Esophagus squamous epithelium (tissue), 5 donors: ENCODE data around the gene TBC1D2B. TPM values are rescaled to one million over a fixed set of nuclear protein-coding genes. Genes with fewer than 3 reads are reported as not detected.
A peak's percentile ranks its signal among the peaks of the same experiment; 100 is the strongest.

Experiments
- DNase-seq: peaks from one replicate; lab custom pipeline; 2025; lab: John Stamatoyannopoulos, UW
- H3K27ac ChIP-seq, 4 donors: fragments of 200-600 bp; sonication (generic); one replicate each; pipeline ENCODE4 v1.5.1; 2016 to 2019; ENCODE audit warnings: mild to moderate bottlenecking in 1 of 4
- H3K27me3 ChIP-seq, 4 donors: fragments of 200-600 bp; sonication (generic); 1 replicate in 3 of 4; 2 replicates in 1 of 4; pipeline versions ENCODE4 v1.5.1 to v1.6.0; 2017 to 2021; ENCODE audit warnings: antibody characterized with exemption in 1 of 4
- H3K36me3 ChIP-seq, 3 donors: fragments of 200-600 bp; sonication (generic); one replicate each; pipeline ENCODE4 v1.5.1; 2016 to 2019
- H3K4me1 ChIP-seq, 3 donors: fragments of 200-600 bp; sonication (generic); one replicate each; pipeline ENCODE4 v1.5.1; 2017 to 2019
- H3K4me3 ChIP-seq, 4 donors: fragments of 200-600 bp; sonication (generic); 1 replicate in 3 of 4; 2 replicates in 1 of 4; pipeline ENCODE4 v1.5.1; 2016 to 2019; ENCODE audit warnings: mild to moderate bottlenecking in 2 of 4, moderate library complexity in 1 of 4
- H3K9me3 ChIP-seq, 3 donors: fragments of 200-600 bp; sonication (generic); one replicate each; pipeline ENCODE4 v1.5.1; 2016 to 2019
- POLR2A ChIP-seq, 4 donors: fragments of 450-650 bp; IDR thresholded peaks; one replicate each; pipeline ENCODE4 v1.6.1; 2017; ENCODE audit warnings: antibody characterized with exemption in 4 of 4, mild to moderate bottlenecking in 4 of 4, moderate library complexity in 3 of 4
- WGBS, 2 donors: methylation state at CpG; one replicate each; pipeline ENCODE4 v1.1.5; 2018; 5-methylcytosine and 5-hydroxymethylcytosine counted together
- intact Hi-C: fragments of 100-400 bp; cut with DNase I; formaldehyde crosslinking; loops from one replicate; pipeline ENCODE4 v1.15.0; 2022
- total RNA-seq, 4 donors: library from RNA; depleted of rRNA; stranded (reverse); fragments of >200 nt; gene quantifications; one replicate each; pipeline ENCODE4 v1.1.0, GENCODE V29; 2016
- TF ChIP-seq, protein P1 (sequence below), 6 experiments: fragments of 450-650 bp in 4 of 6; fragments of 200-600 bp in 2 of 6; sonication (generic) in 2 of 6; IDR thresholded peaks; one replicate each; pipeline ENCODE4 v1.5.1; 2016 to 2019; ENCODE audit warnings: antibody characterized with exemption in 6 of 6, mild to moderate bottlenecking in 4 of 6, moderate library complexity in 4 of 6
- donor health status: DM: yes; HTN: yes; CAD: no.

TBC1D2B gene
- total RNA-seq, 4 donors from 2014 or later, result 13.0 to 30.7 (median 17.8) TPM

DNA sequence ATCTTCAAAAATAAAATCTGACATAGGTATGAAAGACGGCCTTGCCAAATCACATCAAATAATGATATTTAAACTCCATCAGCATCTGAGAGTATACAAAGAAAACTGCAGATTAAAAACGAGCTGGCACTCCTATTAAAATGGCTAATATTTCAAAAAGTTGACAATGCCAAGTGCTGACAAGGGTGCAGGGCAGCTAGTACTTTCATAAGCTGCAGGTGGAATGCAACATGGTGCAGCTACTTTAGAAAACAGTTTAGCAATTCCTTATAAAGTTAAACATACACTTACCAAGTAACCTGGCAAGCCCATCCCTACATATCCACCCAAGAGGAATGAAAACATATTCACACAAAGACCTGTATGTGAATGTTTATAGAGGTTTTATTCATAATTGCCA is 23.0 kb downstream of the TBC1D2B start:
- 64 to 68% methylated on average over 2 of the region's 2 CpGs for WGBS, 2 donors
- peaks cover 43 to 100% (median 76%) of the 10 kb centered on the region in 3 donors for H3K4me1 ChIP-seq
- intact Hi-C loops, result no loop called here
- peak overlapping the region in 1 of 4 donors; percentile 79 for H3K27ac ChIP-seq
- TF ChIP-seq POLR2A (IDR thresholded peaks at IDR 0.05), result no peak
- TF ChIP-seq, protein P1, sequence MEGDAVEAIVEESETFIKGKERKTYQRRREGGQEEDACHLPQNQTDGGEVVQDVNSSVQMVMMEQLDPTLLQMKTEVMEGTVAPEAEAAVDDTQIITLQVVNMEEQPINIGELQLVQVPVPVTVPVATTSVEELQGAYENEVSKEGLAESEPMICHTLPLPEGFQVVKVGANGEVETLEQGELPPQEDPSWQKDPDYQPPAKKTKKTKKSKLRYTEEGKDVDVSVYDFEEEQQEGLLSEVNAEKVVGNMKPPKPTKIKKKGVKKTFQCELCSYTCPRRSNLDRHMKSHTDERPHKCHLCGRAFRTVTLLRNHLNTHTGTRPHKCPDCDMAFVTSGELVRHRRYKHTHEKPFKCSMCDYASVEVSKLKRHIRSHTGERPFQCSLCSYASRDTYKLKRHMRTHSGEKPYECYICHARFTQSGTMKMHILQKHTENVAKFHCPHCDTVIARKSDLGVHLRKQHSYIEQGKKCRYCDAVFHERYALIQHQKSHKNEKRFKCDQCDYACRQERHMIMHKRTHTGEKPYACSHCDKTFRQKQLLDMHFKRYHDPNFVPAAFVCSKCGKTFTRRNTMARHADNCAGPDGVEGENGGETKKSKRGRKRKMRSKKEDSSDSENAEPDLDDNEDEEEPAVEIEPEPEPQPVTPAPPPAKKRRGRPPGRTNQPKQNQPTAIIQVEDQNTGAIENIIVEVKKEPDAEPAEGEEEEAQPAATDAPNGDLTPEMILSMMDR (IDR thresholded peaks at IDR 0.05), result no peak
- peaks cover 0 to 20% (median 3%) of the 10 kb centered on the region in 3 donors for H3K36me3 ChIP-seq
- H3K27me3 ChIP-seq, result no peaks in the 10 kb centered on the region
- no peak for DNase-seq
- H3K9me3 ChIP-seq, result no peaks in the 10 kb centered on the region
- H3K4me3 ChIP-seq, result no peak overlapping the region

DNA sequence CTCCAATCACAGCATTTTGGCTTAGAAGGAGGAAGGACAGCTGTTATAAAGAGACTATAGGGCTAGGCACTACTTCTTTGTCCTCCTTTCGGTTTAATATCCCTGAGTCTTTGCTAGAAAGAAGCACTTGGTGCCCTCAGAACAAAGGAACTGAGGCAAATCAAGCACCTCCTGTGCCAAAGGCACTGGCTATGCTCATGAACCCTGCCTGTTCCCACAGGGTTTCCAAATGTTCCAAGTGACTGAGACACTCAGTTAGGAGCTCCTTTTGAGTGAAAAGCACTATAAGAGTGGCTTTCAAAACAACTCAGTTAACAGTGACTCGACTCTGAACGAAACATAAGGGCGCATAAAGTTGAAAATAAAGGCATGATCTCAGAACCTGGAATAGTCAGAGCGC is 25.0 kb downstream of the TBC1D2B start:
- 80 to 88% methylated on average over 5 of the region's 5 CpGs for WGBS, 2 donors
- Histone ChIP-seq H3K27me3 (no peaks in the 10 kb centered on the region), H3K4me1 (peaks cover 32 to 100% (median 77%) of the 10 kb centered on the region in 3 donors), H3K36me3 (peaks cover 0 to 20% (median 3%) of the 10 kb centered on the region in 3 donors), H3K9me3 (no peaks in the 10 kb centered on the region), H3K27ac (peak overlapping the region in 3 of 4 donors; percentile 22 to 58 (median 25)), H3K4me3 (no peak overlapping the region)
- no peak for DNase-seq
- intact Hi-C loops, result no loop called here
- TF ChIP-seq POLR2A (IDR thresholded peaks at IDR 0.05), result no peak
- TF ChIP-seq, protein P1 (IDR thresholded peaks at IDR 0.05), result no peak

DNA sequence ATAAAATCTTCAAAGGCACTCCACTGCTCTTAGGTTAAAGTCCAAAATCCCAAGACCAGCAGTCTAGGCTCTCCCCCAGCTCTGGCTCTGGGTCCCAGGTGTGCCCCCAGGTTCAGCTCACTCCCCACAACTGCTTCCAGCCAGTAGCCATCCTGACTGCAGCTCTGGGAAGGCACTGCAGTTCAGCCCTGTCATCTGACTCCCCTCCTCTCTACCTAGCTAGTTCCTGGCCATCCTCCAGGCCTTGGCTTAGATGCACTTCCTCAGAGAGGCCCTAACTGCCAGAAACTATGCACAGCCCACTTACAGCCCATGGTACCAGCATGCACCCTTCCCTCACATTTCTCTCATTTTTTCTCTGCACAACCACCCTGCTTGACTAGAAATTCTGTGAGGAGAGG is 25.5 kb downstream of the TBC1D2B start:
- Histone ChIP-seq H3K4me3 (no peak overlapping the region), H3K27me3 (no peaks in the 10 kb centered on the region), H3K9me3 (no peaks in the 10 kb centered on the region), H3K36me3 (peaks cover 0 to 20% (median 3%) of the 10 kb centered on the region in 3 donors), H3K27ac (peak overlapping the region in 3 of 4 donors; percentile 22 to 58 (median 25)), H3K4me1 (peaks cover 34 to 100% (median 77%) of the 10 kb centered on the region in 3 donors)
- TF ChIP-seq, protein P1 (IDR thresholded peaks at IDR 0.05), result no peak
- TF ChIP-seq POLR2A (IDR thresholded peaks at IDR 0.05), result no peak
- intact Hi-C loops, result no loop called here
- DNase-seq, result no peak

- no peak overlapping the region for H3K4me3 ChIP-seq
- H3K4me1 ChIP-seq, result peaks cover 31 to 100% (median 77%) of the 10 kb centered on the region in 3 donors
- no peaks in the 10 kb centered on the region for H3K9me3 ChIP-seq
- intact Hi-C loops, result no loop called here
- peaks cover 0 to 20% (median 3%) of the 10 kb centered on the region in 3 donors for H3K36me3 ChIP-seq
- TF ChIP-seq POLR2A (IDR thresholded peaks at IDR 0.05), result no peak
- TF ChIP-seq, protein P1 (IDR thresholded peaks at IDR 0.05), result no peak
- 70 to 75% methylated on average over 3 of the region's 3 CpGs for WGBS, 2 donors
- no peaks in the 10 kb centered on the region for H3K27me3 ChIP-seq
- no peak for DNase-seq
- H3K27ac ChIP-seq, result peak overlapping the region in 3 of 4 donors; percentile 25 to 76 (median 58)
These were observed 25.9 kb downstream of the TBC1D2B start for GRCh38 chr15:78051596-78051995.

GRCh38 chr15:78050826-78051225 is 26.7 kb downstream of the TBC1D2B start:
- WGBS, 2 donors, result 82 to 100% methylated on average over 1 of the region's 1 CpG
- TF ChIP-seq, protein P1 (IDR thresholded peaks at IDR 0.05), result no peak
- TF ChIP-seq POLR2A (IDR thresholded peaks at IDR 0.05), result no peak
- intact Hi-C loops, result no loop called here
- Histone ChIP-seq H3K27ac (peak overlapping the region in 3 of 4 donors; percentile 28 to 76 (median 31)), H3K4me3 (no peak overlapping the region), H3K4me1 (peaks cover 24 to 100% (median 72%) of the 10 kb centered on the region in 3 donors), H3K9me3 (no peaks in the 10 kb centered on the region), H3K27me3 (no peaks in the 10 kb centered on the region), H3K36me3 (peaks cover 0 to 20% (median 3%) of the 10 kb centered on the region in 3 donors)
- no peak for DNase-seq
